Measurements from ENCODE around the gene LIMK2.

GRCh38 chr22:31279821-31280505, 67.9 kb downstream of the LIMK2 start:
- TF ChIP-seq CTCF (IDR thresholded peaks at IDR 0.05): no peak
- TF ChIP-seq POLR2A (IDR thresholded peaks at IDR 0.05): no peak
